Pancreas (tissue), 10 donors: ENCODE results near the gene SOX1. TPM values are rescaled to one million over a fixed set of nuclear protein-coding genes. Genes with fewer than 3 reads are reported as not detected.

Source experiments
- ATAC-seq, 4 donors: fragments of 200-7000 bp; cut with Tn5 transposase; one replicate each; pipeline versions ENCODE4 v1.8.0 to v1.9.1; 2020; ENCODE audit warnings: mild to moderate bottlenecking in 4 of 4, moderate library complexity in 4 of 4
- DNase-seq, 6 donors: peaks; one replicate each; pipeline ENCODE4 v3.0.0-alpha.2; 2020
- FAIRE-seq: peaks from 2 replicates; lab custom pipeline; 2012; peaks lifted over from hg19 to GRCh38; lab: Jason Lieb, UNC
- H3K27ac ChIP-seq, 4 donors: fragments of 200-600 bp; sonication (generic); 1 replicate in 3 of 4; 2 replicates in 1 of 4; pipeline versions ENCODE4 v1.5.0 to v1.8.0; 2020
- H3K27me3 ChIP-seq, 4 donors: fragments of 200-600 bp; one replicate each; pipeline ENCODE4 v1.8.0; 2021
- H3K36me3 ChIP-seq, 3 donors: fragments of 200-600 bp; sonication (generic) in 1 of 3; one replicate each; pipeline versions ENCODE4 v1.5.0 to v1.8.0; 2020 to 2021
- H3K4me1 ChIP-seq, 3 donors: fragments of 200-600 bp; one replicate each; pipeline ENCODE4 v1.8.0; 2021
- H3K4me3 ChIP-seq, 4 donors: fragments of 200-600 bp; sonication (generic) in 2 of 4; one replicate each; pipeline versions ENCODE4 v1.5.0 to v1.8.0; 2020 to 2021
- H3K9me3 ChIP-seq, 4 donors: fragments of 200-600 bp; one replicate each; pipeline ENCODE4 v1.8.0; 2021
- CTCF ChIP-seq, 4 donors: fragments of 200-600 bp; sonication (generic) in 3 of 4; IDR thresholded peaks; one replicate each; pipeline versions ENCODE4 v1.5.0 to v1.8.0; 2021; ENCODE audit warnings: antibody characterized with exemption in 4 of 4
- WGBS, 2 donors: extraction: QIAGEN DNeasy Blood & Tissue Kit; methylation state at CpG; one replicate each; pipeline ENCODE4 v1.1.7; 2013; 5-methylcytosine and 5-hydroxymethylcytosine counted together
- intact Hi-C, 3 donors: fragments of 100-400 bp; cut with DNase I; formaldehyde crosslinking; loops; one replicate each; pipeline versions ENCODE4 v1.11.1 to v1.14.2; 2022
- polyA plus RNA-seq, 2 donors: library from polyadenylated mRNA; stranded (reverse); fragments of 200-250 nt; gene quantifications; one replicate each; pipeline ENCODE4 v1.2.3, GENCODE V29; 2013
- total RNA-seq, 6 donors: library from RNA; stranded (reverse); fragmentation: NEBNext Ultra II Directional in 4 of 6; extraction: Animal tissue kit (Norgen Biotek cat#: 25700) in 4 of 6; gene quantifications; one replicate each; pipeline versions ENCODE4 v1.2.1 to v1.2.4, GENCODE V29; 2021 to 2023
- donor health status: healthy with polysubstance abuse.
- donor health status: DM: no; HTN: no; CAD: no; lungs with moderate emphysema.
- donor health status: DM: no; HTN: no; CAD: no.
- donor health status: control.
- donor health status: control.
- donor health status: Bipolar disorder and iron deficiency.
- donor health status: DM: yes; HTN: yes; CAD: no.
- donor health status: DM: no; HTN: no; CAD: no.
- donor health status: DM: no; HTN: no; CAD: no.
- donor health status: DM: yes; HTN: yes; CAD: no.

The SOX1 gene
- total and polyA plus RNA-seq, 8 donors: not detected

- no peaks in the 10 kb centered on the region for H3K4me1 ChIP-seq
- WGBS, 2 donors: 1 to 2% methylated on average over 25 to 44 of the region's 44 CpGs
- intact Hi-C loops: no loop called here
- DNase-seq: peak in 1 of 6 donors; percentile 56
- no peaks in the 10 kb centered on the region for H3K9me3 ChIP-seq
- FAIRE-seq: no peak
- peaks cover 0 to 48% (median 7%) of the 10 kb centered on the region in 4 donors for H3K27me3 ChIP-seq
- TF ChIP-seq CTCF (IDR thresholded peaks at IDR 0.05): no peak
- H3K27ac ChIP-seq: no peak overlapping the region
- no peaks in the 10 kb centered on the region for H3K36me3 ChIP-seq
- ATAC-seq: no peak
- no peak overlapping the region for H3K4me3 ChIP-seq
Measured at GRCh38 chr13:112104881-112105234, 37.9 kb downstream of the SOX1 start.

- intact Hi-C loops: no loop called here
- WGBS, 2 donors: 3% methylated on average over 30 to 35 of the region's 35 CpGs
- no peaks in the 10 kb centered on the region for H3K9me3 ChIP-seq
- no peak for TF ChIP-seq CTCF (IDR thresholded peaks at IDR 0.05)
- no peak overlapping the region for H3K27ac ChIP-seq
- FAIRE-seq: no peak
- H3K4me3 ChIP-seq: no peak overlapping the region
- peak in 1 of 6 donors; percentile 61 for DNase-seq
- H3K36me3 ChIP-seq: no peaks in the 10 kb centered on the region
- H3K4me1 ChIP-seq: no peaks in the 10 kb centered on the region
- ATAC-seq: no peak
- H3K27me3 ChIP-seq: peaks cover 0 to 47% (median 7%) of the 10 kb centered on the region in 4 donors
Measured at GRCh38 chr13:112105244-112105681, 38.3 kb downstream of the SOX1 start.

- Histone ChIP-seq H3K27ac (no peak overlapping the region), H3K9me3 (no peaks in the 10 kb centered on the region), H3K4me3 (no peak overlapping the region), H3K4me1 (no peaks in the 10 kb centered on the region), H3K27me3 (peaks cover 0 to 49% (median 7%) of the 10 kb centered on the region in 4 donors), H3K36me3 (no peaks in the 10 kb centered on the region)
- no peak for DNase-seq
- intact Hi-C loops: no loop called here
- no peak for ATAC-seq
- no peak for TF ChIP-seq CTCF (IDR thresholded peaks at IDR 0.05)
- WGBS, 2 donors: 2% methylated on average over 21 of the region's 21 CpGs
- FAIRE-seq: no peak
Measured at GRCh38 chr13:112105892-112106291, 38.9 kb downstream of the SOX1 start.

- 2 to 4% methylated on average over 36 of the region's 36 CpGs for WGBS, 2 donors
- H3K4me3 ChIP-seq: no peak overlapping the region
- H3K27me3 ChIP-seq: peaks cover 0 to 50% (median 7%) of the 10 kb centered on the region in 4 donors
- H3K4me1 ChIP-seq: no peaks in the 10 kb centered on the region
- ATAC-seq (no peak), FAIRE-seq (no peak), DNase-seq (no peak)
- no peak for TF ChIP-seq CTCF (IDR thresholded peaks at IDR 0.05)
- intact Hi-C loops: no loop called here
- H3K36me3 ChIP-seq: no peaks in the 10 kb centered on the region
- H3K27ac ChIP-seq: no peak overlapping the region
- H3K9me3 ChIP-seq: no peaks in the 10 kb centered on the region
Measured at GRCh38 chr13:112106478-112107141, 39.7 kb downstream of the SOX1 start.

- no peak for TF ChIP-seq CTCF (IDR thresholded peaks at IDR 0.05)
- DNase-seq (peak in 1 of 6 donors; percentile 27), FAIRE-seq (no peak), ATAC-seq (no peak)
- Histone ChIP-seq H3K27me3 (peaks cover 0 to 53% (median 7%) of the 10 kb centered on the region in 4 donors), H3K9me3 (no peaks in the 10 kb centered on the region), H3K36me3 (no peaks in the 10 kb centered on the region), H3K27ac (no peak overlapping the region), H3K4me1 (no peaks in the 10 kb centered on the region), H3K4me3 (no peak overlapping the region)
- WGBS, 2 donors: 13 to 22% methylated on average over 18 of the region's 18 CpGs
- intact Hi-C loops: no loop called here
Measured at GRCh38 chr13:112107289-112107688, 40.3 kb downstream of the SOX1 start.
